GM19328 (cell line): ENCODE results near the gene TMC1.
"Not testable (repeated sequence)": the region's sequence is repeated elsewhere in the genome, so short reads cannot be mapped to it uniquely, and the experiment has no call there.

ENCODE experiments used
- ATAC-seq: cut with Tn5 transposase; IDR thresholded peaks from one replicate; pipeline ENCODE4 v1.9.1; 2021; ENCODE audit warnings: mild to moderate bottlenecking, moderate library complexity; ENCODE audit not compliant: unreplicated experiment

TMC1 gene

GRCh38 chr9:72521416-72521815 lies at the start of gene TMC1:
Gene TMC1 (plus strand): TSS chr9:72521608. CDS start chr9:72648649, 127,041 bp downstream.
- not testable (repeated sequence) for ATAC-seq

- ATAC-seq = peak; percentile 69
These were observed 47.7 kb upstream of the TMC1 start for GRCh38 chr9:72473474-72474261.

- no peak for ATAC-seq
These were observed 46.7 kb upstream of the TMC1 start for GRCh38 chr9:72474676-72475075.

GRCh38 chr9:72476100-72476499 lies 45.3 kb upstream of the TMC1 start:
- no peak for ATAC-seq

GRCh38 chr9:72476617-72477437 lies 44.6 kb upstream of the TMC1 start:
- no peak for ATAC-seq

GRCh38 chr9:72477930-72478518 lies 43.4 kb upstream of the TMC1 start:
- no peak for ATAC-seq

GRCh38 chr9:72478966-72479365 lies 42.4 kb upstream of the TMC1 start:
- ATAC-seq = no peak

GRCh38 chr9:72480261-72480660 lies 41.1 kb upstream of the TMC1 start:
- not testable (repeated sequence) for ATAC-seq

GRCh38 chr9:72480921-72481320 lies 40.5 kb upstream of the TMC1 start:
- ATAC-seq = no peak

- no peak for ATAC-seq
These were observed 35.4 kb upstream of the TMC1 start for GRCh38 chr9:72485821-72486593.

GRCh38 chr9:72486594-72486955 lies 34.8 kb upstream of the TMC1 start:
- ATAC-seq = no peak

- ATAC-seq = not testable (repeated sequence)
These were observed 33.7 kb upstream of the TMC1 start for GRCh38 chr9:72487665-72488064.

- ATAC-seq = no peak
These were observed 31.4 kb upstream of the TMC1 start for GRCh38 chr9:72489986-72490385.

GRCh38 chr9:72491242-72491641 lies 30.2 kb upstream of the TMC1 start:
- no peak for ATAC-seq

GRCh38 chr9:72494051-72494450 lies 27.4 kb upstream of the TMC1 start:
- no peak for ATAC-seq

GRCh38 chr9:72497447-72498046 lies 23.9 kb upstream of the TMC1 start:
- ATAC-seq = no peak

GRCh38 chr9:72506615-72507014 lies 14.8 kb upstream of the TMC1 start:
- ATAC-seq = no peak

- no peak for ATAC-seq
These were observed 12.4 kb upstream of the TMC1 start for GRCh38 chr9:72509053-72509452.

GRCh38 chr9:72509635-72510034 lies 11.8 kb upstream of the TMC1 start:
- ATAC-seq = peak; percentile 89

GRCh38 chr9:72521011-72521410 lies 397 bp upstream of the TMC1 start:
- not testable (repeated sequence) for ATAC-seq
